ENCODE measurements around the gene KCNIP4.

KCNIP4 gene

DNA sequence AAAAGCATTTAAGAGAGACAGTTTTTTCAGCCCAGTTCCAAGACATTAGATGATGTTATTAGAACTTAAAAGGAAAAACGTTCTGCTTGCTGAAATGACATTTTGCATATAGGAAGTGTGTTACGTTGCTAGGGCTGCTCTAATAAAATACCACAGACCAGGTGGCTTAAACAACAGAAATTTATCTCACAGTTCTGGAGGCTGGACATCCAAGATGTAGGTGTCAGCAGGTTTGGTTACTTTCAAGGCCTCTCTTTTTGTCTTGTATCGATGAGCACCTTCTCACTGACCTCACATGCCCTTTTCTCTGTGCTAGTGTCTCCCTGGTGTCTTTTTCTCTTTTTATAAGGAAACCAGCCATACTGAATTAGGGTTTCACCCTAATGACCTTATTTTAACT lies 1043.6 kb downstream of the KCNIP4 start:
- DNase-seq, result no peak

DNA sequence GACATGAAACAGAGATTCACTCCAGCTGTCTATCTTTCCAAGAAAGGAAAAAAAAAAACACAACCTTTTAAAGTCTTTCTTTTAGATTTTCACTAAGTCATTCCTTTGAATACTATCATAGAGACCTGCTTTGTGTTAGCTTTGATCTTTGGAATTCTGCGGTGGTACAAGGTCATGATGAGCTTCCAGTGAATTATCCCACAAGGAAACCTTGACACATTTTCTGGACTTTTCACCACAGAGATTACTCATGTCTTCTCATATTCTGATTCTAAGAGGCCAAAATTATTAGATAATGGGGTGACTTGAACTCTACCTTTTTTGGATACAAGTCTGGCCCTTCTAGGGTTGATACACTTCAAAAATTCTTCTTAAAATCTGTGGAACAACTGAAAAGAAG lies 1046.7 kb downstream of the KCNIP4 start:
- no peak for DNase-seq

DNA sequence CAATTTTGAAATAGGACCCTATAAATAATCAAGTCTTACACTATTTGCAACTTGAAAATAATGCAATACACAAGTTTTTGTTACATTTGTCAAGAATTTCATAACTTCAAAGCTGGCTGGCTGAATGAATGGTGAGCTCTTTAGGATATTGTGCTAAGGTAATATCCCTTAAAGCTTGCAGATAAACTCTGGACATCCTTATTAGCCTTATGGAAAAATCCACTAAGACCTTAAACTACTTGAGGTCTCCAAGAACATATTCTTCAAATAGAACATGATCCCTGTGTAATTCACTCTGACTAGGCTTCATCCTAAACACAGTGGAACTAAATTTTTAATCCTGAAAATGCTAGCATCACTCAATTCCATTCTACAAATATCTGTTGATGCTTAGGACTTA lies 1049.0 kb downstream of the KCNIP4 start:
- no peak for DNase-seq

DNA sequence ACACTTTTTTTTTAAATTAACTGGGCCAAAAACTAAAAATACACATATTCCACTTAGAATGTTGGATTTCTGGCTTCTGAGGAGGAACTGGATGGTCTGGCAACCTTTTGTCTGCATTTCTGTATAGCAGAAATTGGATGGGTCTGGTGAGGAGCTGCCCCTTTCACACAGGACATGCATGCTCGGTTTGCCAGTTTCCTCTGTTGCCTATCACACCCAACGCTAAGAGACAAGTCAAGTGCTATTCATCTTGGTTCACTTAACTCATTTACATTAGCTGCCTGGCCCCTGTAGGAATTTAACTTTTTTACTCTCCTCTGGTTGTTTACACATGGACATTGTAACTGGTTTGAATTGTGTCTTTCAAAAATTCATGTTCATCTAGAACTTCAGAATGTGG lies 1052.6 kb downstream of the KCNIP4 start:
- DNase-seq, result no peak

DNA sequence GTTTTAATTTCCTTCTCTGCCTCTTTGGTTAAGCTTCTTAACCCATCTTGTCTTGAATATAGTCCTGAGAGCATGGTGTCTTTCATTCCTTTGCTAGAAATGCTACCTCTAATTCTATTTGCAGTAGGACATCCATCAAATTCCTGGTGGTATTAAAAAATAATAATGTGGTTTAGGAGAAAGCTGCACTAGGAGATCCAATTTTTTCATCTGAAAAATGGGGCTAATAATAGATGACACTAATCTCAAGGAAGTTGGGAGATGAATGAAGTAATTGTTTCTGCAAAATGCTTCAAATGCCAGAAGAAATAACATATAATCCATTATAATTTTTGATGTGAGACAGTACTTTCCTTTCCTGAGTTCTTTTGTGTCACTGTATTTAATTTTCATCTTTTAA lies 1053.4 kb downstream of the KCNIP4 start:
- DNase-seq, result no peak

DNA sequence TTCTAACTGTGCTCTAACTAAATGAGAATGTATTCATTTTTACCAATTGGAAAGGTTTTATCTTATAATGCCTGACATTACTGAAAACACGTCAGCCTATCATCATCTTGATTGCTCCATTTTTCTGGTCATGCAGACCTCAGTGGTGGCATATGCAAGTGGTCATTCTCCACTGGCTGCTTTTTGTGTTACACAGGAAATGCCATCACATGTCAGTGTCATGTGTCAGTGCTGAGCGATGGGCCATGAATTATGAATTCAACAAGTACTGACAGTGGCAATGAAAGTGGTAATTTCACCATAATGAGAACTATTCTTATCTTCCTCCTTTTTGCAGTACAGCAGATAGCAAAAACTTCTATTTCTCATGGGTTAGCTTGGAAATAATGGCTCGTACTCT lies 1057.8 kb downstream of the KCNIP4 start:
- no peak for DNase-seq

DNA sequence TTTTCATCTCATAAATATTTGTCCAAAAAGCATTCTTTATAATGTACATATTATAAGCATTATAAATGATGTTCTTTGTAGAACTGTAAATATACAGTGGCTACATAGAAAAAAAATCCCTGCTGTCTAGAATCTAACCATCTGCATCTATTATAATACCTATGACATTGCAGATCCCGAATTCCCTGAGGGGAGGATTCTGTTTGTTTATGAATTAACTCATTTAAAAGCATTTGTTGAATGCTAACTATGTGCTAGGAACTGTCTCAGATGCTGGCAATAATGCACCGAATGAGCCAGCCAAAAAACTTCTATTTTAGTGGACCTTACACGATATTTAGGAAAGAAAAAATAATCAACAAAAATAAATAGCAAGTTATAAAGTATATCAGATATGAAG lies 1058.7 kb downstream of the KCNIP4 start:
- DNase-seq, result no peak

DNA sequence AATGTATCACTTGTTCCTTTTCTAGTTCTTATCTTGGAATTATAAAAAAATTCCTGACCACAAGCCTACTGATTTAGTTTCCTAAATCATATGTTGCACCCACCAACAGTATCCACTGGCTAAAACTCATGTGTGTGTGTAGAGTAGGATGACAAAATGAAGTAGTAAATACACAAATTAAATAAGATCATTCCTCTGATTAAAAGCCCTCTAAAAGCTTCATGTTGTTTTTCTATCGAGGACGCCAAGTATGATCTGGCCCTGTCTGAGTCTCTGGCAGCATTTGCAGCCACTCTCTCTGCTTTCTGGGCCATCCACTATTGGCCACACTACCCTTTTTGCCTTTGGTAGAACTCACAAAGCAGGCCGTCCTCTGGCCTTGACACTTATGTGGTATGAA lies 1064.9 kb downstream of the KCNIP4 start:
- no peak for DNase-seq

DNA sequence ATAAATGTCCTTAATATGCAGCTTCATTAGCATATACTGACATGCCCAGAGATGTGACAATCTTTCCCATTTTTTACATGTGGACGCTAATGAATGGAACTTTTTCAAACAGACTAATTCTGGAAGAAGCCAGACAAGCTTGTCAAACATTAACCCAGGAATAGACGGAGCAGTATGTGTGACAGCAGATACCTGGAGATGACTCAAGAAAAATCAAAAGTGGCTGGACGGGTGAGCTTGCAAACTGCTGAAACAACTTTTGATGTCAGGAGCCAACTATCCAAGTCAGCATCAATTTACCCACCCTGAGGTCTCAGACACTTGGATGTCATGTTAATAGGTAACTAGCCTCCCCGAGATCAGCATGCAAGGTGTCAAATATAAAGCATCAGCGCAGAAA lies 1065.3 kb downstream of the KCNIP4 start:
- no peak for DNase-seq

DNA sequence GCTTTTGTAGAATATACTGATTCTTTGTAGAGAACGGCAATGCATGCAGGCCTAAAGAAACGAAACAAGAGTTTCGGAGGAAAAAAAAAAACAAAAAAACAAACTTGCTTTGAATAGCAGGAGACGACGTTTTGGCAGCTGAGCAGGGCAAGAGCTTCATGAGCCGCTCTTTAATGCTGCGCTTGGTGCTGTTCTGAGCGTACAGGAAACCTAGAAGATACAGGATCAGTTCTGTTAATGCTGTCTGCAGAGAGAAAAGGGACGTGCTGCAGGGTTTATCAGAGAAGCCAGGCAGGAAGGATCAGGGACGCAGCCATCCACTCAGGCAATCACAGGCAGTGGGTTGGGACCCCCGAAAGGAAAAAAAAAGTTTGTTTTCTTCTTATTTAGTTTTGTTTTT lies 1066.1 kb downstream of the KCNIP4 start:
- DNase-seq, result no peak

DNA sequence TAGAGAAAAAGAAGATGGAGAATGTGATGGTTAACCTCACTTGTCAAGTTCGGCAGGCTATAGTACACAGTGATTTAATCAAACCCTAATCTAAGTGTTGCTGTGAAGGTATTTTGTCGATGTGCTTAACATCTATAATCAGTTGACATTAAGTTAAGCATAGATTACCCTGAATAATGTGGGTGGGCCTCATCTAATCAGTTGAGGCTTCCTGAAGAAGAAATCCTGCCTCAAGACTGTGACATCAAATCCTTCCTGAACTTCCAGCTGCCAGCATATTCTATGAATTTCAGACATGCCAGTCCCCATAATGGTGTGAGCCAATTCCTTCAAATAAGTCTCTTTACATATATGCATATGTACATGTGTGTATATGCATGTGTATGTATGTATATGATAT lies 1066.9 kb downstream of the KCNIP4 start:
- DNase-seq, result no peak

DNA sequence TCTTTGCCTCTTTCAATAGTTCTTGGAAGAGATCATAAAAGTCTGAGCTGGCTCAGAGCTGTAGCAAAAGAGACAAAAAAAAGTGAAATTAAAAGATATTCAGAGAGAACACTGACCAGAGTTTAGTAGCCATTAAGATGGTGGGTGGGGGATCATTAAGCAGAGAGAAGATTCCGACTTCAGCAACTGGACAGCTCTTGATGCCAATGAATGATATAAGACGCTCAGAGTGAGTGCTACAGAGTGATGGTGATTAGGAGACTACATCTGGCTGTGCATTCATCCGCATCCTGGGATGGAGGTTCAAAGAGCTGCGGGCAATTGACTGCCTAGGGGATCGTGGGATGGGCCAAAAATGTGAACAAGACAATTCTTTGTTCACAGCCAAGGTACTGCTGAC lies 1069.8 kb downstream of the KCNIP4 start:
- DNase-seq, result no peak

DNA sequence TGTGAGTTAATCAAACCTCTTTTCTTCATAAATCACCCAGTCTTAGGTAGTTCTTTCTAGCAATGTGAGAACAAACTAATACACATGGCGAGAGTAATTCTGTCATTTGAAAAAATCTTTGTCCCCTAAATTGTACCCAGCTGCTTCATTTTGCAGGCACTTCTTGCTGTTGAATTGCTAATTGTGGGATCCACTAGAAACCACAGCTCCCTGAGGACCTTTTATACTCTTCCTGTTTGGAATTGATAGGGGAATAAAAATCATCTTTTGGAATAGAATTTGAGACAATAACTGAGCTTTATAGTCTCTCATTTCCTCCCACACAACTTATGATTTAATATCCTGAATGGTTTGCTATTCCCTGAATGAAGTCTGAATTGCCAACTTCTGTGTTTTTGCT lies 1078.1 kb downstream of the KCNIP4 start:
- no peak for DNase-seq

DNA sequence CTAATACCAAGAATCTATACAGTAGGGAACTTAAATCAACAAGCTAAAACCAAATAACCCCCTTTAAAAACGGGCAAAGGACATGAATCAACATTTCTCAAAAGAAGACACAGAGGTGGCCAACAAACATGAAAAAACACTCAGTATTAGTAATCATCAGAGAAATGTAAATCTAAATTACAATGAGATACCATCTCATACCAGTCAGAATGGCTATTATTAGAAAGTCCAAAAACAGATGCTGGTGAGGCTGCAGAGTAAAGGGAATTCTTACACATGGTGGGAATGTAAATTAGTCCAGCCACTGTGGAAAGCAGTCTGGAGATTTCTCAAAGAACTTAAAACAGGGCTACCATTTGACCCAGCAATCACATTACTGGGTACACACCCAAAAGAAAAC lies 1080.5 kb downstream of the KCNIP4 start:
- DNase-seq, result no peak

DNA sequence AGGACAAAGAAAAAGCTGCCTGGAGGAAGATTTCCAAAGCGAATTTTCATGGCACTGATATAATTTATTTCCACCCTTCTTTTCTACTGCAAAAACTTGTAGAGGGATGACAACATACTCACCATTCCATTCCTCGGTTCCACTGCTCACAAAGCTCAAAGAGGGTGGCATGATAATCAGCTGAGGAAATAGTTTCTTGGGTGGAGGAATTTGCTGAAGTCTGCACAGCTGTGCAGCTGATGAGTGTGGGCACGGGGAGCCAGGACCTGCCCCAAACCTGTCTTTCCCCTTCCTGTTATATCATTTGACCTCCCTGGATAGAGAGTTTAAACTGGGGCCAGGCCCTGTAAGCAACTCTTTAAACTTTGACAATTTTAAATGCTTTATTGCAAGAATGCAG lies 1087.7 kb downstream of the KCNIP4 start:
- DNase-seq, result no peak

DNA sequence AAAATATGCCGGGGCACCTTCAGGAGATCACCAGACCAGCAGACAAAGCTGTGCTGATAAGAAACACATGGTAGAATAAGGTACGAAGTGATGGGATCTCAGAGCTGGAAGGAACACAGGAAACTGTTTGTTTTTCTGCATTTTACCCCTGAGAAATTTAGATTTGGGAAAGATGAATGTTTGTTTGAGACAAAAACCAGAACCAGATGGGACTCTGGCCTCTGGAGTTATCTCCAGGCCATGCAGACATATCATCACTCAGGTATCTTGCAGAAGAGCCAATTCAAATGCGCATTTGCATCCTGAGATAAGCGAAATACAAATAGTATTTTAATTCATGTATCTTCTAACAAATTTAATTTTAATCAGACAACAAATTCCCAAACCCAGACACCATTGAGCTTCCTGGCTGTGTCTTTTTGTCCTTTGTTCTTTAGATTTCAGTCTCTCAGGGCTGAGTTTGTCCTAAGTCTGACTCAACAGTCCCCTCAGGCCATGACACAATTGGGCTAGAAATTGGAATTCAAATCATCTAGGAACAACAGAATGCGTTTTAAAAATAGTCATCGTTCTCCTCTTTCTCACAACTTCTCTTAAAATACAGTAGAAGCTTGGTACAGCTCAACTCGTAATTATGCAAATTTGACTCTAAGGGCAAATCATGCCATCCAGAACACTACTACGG lies 1089.3 kb downstream of the KCNIP4 start:
- DNase-seq, result no peak

DNA sequence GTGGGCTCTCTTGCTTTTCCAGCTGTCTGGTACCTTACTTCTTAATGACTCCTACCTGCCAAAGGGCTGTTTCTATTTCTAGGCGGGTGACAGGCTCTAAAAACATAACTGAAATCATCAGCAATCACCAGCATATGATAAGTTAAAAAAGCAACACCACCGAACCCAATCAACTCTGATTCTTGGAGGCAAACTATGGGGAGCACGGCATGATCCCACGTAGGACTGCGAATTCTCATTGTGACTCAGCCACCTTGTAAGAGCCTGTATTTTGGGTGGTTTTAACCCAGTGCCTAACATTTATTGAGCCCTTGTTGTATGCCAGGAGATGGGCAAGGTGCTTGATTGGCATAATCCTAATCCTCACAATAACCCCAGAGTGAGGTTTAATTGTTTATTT lies 1091.5 kb downstream of the KCNIP4 start:
- no peak for DNase-seq

DNA sequence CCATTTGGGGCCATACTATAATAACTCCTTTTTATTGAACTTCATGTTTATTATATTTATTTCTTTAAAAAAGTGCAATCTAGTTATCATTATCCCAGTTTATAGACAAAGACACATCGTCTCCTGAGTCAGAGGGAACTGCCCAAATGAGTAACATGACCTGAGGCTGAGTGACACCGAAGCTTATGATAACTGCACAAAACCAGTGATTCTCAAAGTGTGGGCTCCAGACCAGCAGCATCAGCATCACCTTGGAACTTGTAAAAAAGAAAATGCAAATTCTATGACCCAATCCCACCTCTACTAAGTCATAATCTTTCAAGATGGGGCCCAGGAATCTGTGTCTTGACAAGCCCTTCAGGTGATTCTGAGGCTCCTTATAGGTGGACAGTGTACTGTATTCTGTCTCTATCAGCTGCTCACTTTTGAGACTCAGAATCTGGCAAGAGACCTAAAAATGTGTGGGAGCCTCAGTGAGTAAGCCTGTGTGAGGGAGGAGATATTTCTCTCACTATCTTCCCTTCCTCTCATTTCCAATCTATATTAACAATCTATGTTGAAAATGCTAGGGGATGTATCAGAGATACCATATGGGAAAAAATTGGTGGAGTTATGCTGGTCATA lies 1101.3 kb downstream of the KCNIP4 start:
- no peak for DNase-seq

DNA sequence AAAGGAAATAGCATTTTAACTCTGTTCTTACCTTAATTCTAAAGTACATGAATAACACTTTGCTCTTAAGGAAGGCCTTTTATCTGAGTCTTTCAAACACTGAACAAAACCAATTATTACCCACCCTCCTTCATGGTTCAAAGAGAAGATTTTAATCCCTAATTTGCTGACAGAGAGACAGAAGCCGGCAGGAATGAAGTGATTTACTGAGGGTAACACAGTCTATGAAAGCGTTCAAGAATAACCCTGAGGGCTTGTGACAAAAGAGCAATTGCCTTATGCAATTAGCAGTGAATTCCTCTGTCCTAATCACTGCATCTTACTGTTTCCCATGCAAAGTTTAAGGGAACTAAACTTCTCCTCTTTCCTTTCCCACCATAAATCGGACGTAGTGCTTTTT lies 1104.3 kb downstream of the KCNIP4 start:
- DNase-seq, result peak; percentile 5

DNA sequence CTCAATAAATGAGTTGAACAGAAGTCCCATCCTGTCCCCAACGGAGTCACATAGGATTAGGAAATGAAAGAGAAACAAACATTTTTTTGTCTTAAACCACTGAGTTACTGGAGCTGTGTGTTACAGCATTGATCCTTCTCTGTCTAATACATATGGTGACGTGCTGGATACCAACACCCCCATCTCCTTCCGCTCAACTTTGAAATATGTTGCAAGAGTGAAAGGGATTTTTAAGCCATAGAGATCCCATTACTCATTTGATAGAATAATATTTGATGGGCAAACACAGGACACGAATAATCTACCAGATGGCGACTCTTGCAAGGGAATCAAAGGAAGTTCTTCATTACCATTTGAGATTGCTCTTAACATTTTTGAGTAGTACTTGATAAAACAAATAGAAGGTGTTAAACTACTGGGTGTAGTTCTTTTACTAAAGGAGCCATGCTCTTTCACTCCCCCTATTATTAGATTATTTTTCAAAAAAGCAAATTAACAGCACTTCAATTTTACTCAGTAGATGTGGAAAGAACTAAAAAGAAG lies 1107.9 kb downstream of the KCNIP4 start:
- no peak for DNase-seq

DNA sequence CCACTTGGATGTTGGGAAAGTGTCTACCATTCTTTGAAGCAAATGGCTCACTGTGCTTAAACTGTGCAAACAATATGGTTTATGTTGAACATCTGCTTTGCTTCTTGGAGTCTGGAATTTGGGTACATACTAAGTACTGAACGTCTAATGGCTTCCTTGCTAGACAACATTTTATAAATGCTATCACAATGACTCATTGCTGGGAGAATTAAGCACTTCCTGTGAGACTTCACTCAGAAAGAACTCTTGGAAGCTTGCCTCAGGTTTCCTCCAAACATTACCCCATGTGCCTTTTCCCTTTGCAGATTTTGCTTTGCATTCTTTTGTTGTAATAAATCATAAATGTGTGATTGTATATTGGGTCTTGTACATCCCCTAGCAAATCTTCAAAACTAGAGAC lies 1108.6 kb downstream of the KCNIP4 start:
- DNase-seq, result no peak

DNA sequence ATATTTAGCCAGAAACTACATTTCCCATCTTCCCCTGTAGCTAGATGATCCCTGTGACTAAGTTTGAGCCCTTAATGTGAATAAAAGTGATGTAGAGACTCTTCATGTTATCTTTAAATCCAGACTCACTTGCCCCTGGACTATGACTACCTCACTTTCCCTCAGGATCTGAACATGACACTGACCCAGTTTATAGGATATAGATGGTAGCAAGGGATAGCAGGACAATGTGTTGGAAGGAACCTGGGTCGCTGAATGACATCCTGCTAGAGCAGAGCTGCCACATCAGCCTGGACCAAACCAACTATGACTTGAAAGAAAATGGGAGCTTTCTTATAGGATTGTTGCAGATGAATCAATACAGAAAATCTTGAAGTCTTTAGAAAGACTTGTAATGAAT lies 1110.1 kb downstream of the KCNIP4 start:
- no peak for DNase-seq

DNA sequence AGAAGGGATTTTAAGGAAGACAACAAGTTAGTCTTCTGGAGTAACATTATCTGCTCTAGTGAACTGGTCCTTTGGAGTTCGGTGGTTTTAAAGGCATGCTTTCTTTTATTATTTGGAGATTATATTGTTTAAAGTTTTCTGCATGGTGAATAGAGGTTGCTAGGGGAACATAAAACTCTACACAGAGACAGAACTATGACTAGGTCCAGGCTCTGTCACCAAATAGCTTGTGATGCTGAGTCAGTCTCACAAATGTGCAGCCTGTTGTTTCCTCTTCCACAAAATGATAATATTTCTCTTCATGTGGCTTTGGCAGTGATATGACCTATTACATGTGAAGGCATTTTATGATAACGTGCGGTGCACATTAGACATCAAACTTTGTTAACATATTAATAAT lies 1115.7 kb downstream of the KCNIP4 start:
- no peak for DNase-seq

DNA sequence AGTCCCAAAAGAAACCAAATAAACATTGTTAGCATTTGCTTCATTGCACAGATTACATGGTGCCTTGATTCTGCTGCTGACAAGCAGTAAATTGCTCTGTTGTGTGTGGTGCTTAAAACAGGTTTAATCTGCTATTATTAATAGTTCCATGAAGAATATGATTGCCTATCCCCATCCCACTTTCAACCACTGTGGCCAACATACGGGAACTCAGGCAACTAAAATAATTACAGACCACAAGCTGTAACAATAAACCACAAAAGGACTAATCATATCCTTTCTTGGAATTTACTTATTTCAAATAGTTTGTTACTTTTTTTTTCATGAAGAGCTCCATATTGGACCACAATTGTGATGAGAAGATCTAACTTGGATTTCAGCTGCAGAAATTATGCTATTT lies 1116.8 kb downstream of the KCNIP4 start:
- no peak for DNase-seq
